Smooth muscle cell (in vitro differentiated cells): Measurements from ENCODE around the gene MAPK1. TPM values are rescaled to one million over a fixed set of nuclear protein-coding genes. Genes with fewer than 3 reads are reported as not detected.
A peak's percentile ranks its signal among the peaks of the same experiment; 100 is the strongest.
"Not testable (repeated sequence)": the region's sequence is repeated elsewhere in the genome, so short reads cannot be mapped to it uniquely, and the experiment has no call there.

Experiments used
- DNase-seq: peaks from one replicate; lab custom pipeline; 2025; ENCODE audit not compliant: unreplicated experiment; lab: John Stamatoyannopoulos, UW
- H2AFZ ChIP-seq: fragments of 200-600 bp; sonication (generic); 2 replicates; pipeline ENCODE4 v1.6.0; 2016; ENCODE audit warnings: antibody characterized with exemption, low read depth, mild to moderate bottlenecking
- H3F3A ChIP-seq: fragments of 200-600 bp; sonication (generic); 2 replicates; pipeline ENCODE4 v1.6.0; 2017; ENCODE audit warnings: antibody characterized with exemption, low read depth
- H3K27ac ChIP-seq: fragments of 200-600 bp; sonication (generic); 2 replicates; pipeline ENCODE4 v1.5.1; 2016; ENCODE audit warnings: low read depth, mild to moderate bottlenecking
- H3K27me3 ChIP-seq: fragments of 200-600 bp; sonication (generic); 2 replicates; pipeline ENCODE4 v1.6.1; 2016; ENCODE audit warnings: low read depth, mild to moderate bottlenecking
- H3K36me3 ChIP-seq: fragments of 200-600 bp; sonication (generic); 2 replicates; pipeline ENCODE4 v1.5.1; 2016; ENCODE audit warnings: low read depth
- H3K4me1 ChIP-seq: fragments of 200-600 bp; sonication (generic); 2 replicates; pipeline ENCODE4 v1.5.1; 2016; ENCODE audit warnings: low read depth
- H3K4me2 ChIP-seq: fragments of 200-600 bp; sonication (generic); 2 replicates; pipeline ENCODE4 v1.6.0; 2016; ENCODE audit warnings: mild to moderate bottlenecking
- H3K4me3 ChIP-seq: fragments of 200-600 bp; sonication (generic); 2 replicates; pipeline ENCODE4 v1.5.1; 2016; ENCODE audit warnings: mild to moderate bottlenecking
- H3K79me2 ChIP-seq: fragments of 200-600 bp; sonication (generic); 2 replicates; pipeline ENCODE4 v1.6.0; 2016; ENCODE audit warnings: low read depth, mild to moderate bottlenecking
- H3K9ac ChIP-seq: fragments of 200-600 bp; sonication (generic); 2 replicates; pipeline ENCODE4 v1.6.0; 2016; ENCODE audit warnings: low read depth
- H3K9me3 ChIP-seq: fragments of 200-600 bp; sonication (generic); replicated peaks from 2 replicates; pipeline ENCODE4 v1.5.1; 2016; ENCODE audit warnings: low read depth
- H4K20me1 ChIP-seq: fragments of 200-600 bp; sonication (generic); 2 replicates; pipeline ENCODE4 v1.6.0; 2016; ENCODE audit warnings: low read depth
- CTCF ChIP-seq: fragments of 200-600 bp; sonication (generic); IDR thresholded peaks from 2 replicates; pipeline ENCODE4 v1.5.1; 2017; ENCODE audit warnings: borderline replicate concordance, mild to moderate bottlenecking, antibody characterized with exemption; ENCODE audit not compliant: insufficient read depth, poor library complexity, severe bottlenecking
- whole genome bisulfite sequencing: methylation state at CpG from one replicate; pipeline ENCODE4 v1.1.7; 2016; ENCODE audit warnings: low lambda C conversion rate; 5-methylcytosine and 5-hydroxymethylcytosine counted together
- polyA plus RNA-seq: library from polyadenylated mRNA; unstranded; fragments of >200 nt; fragmentation: Nextera tagmentation; extraction: Ambion mirVana; gene quantifications from 2 replicates; pipeline ENCODE4 v1.2.1, GENCODE V29; 2016
- total RNA-seq: library from RNA; depleted of rRNA; stranded (reverse); fragments of >200 nt; gene quantifications from 2 replicates; pipeline ENCODE4 v1.2.3, GENCODE V29; 2014

MAPK1 gene
- total and polyA plus RNA-seq, 2 experiments from 2014 or later = 57.1 to 62.3 TPM

- 82% methylated on average over 3 of the region's 3 CpGs for WGBS
- H3K9me3 ChIP-seq = no peaks in the 10 kb centered on the region
- H2AFZ ChIP-seq = no peak overlapping the region
- H3K27me3 ChIP-seq = no peaks in the 10 kb centered on the region
- H3K4me1 ChIP-seq = peaks cover 6% of the 10 kb centered on the region
- H4K20me1 ChIP-seq = peaks cover 100% of the 10 kb centered on the region
- H3K79me2 ChIP-seq = peaks cover 99% of the 10 kb centered on the region
- no peak overlapping the region for H3K4me3 ChIP-seq
- DNase-seq = no peak
- no peak overlapping the region for H3K9ac ChIP-seq
- peaks cover 8% of the 10 kb centered on the region for H3F3A ChIP-seq
- H3K36me3 ChIP-seq = no peaks in the 10 kb centered on the region
- no peak for TF ChIP-seq CTCF
- no peak overlapping the region for H3K4me2 ChIP-seq
- H3K27ac ChIP-seq = no peak overlapping the region
Observed at GRCh38 chr22:21829523-21829922, 37.9 kb downstream of the MAPK1 start.

- H3K4me1 ChIP-seq = peaks cover 14% of the 10 kb centered on the region
- no peak overlapping the region for H2AFZ ChIP-seq
- no peaks in the 10 kb centered on the region for H3K9me3 ChIP-seq
- no peaks in the 10 kb centered on the region for H3K36me3 ChIP-seq
- WGBS = 81% methylated on average over 4 of the region's 4 CpGs
- no peak overlapping the region for H3K9ac ChIP-seq
- TF ChIP-seq CTCF = no peak
- DNase-seq = no peak
- H3K4me3 ChIP-seq = no peak overlapping the region
- H3K4me2 ChIP-seq = no peak overlapping the region
- H3K27me3 ChIP-seq = no peaks in the 10 kb centered on the region
- peaks cover 12% of the 10 kb centered on the region for H3F3A ChIP-seq
- H3K27ac ChIP-seq = no peak overlapping the region
- H3K79me2 ChIP-seq = peaks cover 98% of the 10 kb centered on the region
- H4K20me1 ChIP-seq = peaks cover 100% of the 10 kb centered on the region
Observed at GRCh38 chr22:21828268-21828638, 39.2 kb downstream of the MAPK1 start.

- H3K9ac ChIP-seq = no peak overlapping the region
- H3K4me3 ChIP-seq = no peak overlapping the region
- H3K79me2 ChIP-seq = peaks cover 98% of the 10 kb centered on the region
- H3K9me3 ChIP-seq = no peaks in the 10 kb centered on the region
- 74% methylated on average over 3 of the region's 3 CpGs for WGBS
- peaks cover 14% of the 10 kb centered on the region for H3K4me1 ChIP-seq
- TF ChIP-seq CTCF = no peak
- no peak overlapping the region for H3K27ac ChIP-seq
- no peak for DNase-seq
- no peak overlapping the region for H3K4me2 ChIP-seq
- peaks cover 9% of the 10 kb centered on the region for H3F3A ChIP-seq
- H3K36me3 ChIP-seq = no peaks in the 10 kb centered on the region
- H2AFZ ChIP-seq = no peak overlapping the region
- peaks cover 100% of the 10 kb centered on the region for H4K20me1 ChIP-seq
- no peaks in the 10 kb centered on the region for H3K27me3 ChIP-seq
Observed at GRCh38 chr22:21827628-21828267, 39.7 kb downstream of the MAPK1 start.

GRCh38 chr22:21826204-21826603 is 41.2 kb downstream of the MAPK1 start:
- no peak for TF ChIP-seq CTCF
- 73% methylated on average over 7 of the region's 7 CpGs for WGBS
- Histone ChIP-seq H3K4me2 (peak overlapping the region; percentile 2), H3K79me2 (peaks cover 99% of the 10 kb centered on the region), H3K36me3 (no peaks in the 10 kb centered on the region), H3K4me1 (peaks cover 11% of the 10 kb centered on the region), H3K4me3 (no peak overlapping the region), H4K20me1 (peaks cover 100% of the 10 kb centered on the region), H3K27me3 (no peaks in the 10 kb centered on the region), H3F3A (peaks cover 7% of the 10 kb centered on the region), H3K9ac (no peak overlapping the region), H2AFZ (no peak overlapping the region), H3K9me3 (no peaks in the 10 kb centered on the region), H3K27ac (no peak overlapping the region)
- DNase-seq = no peak

GRCh38 chr22:21824962-21825361 is 42.5 kb downstream of the MAPK1 start:
- WGBS = 97% methylated on average over 7 of the region's 7 CpGs
- Histone ChIP-seq H3K9ac (peak overlapping the region; percentile 26), H4K20me1 (peaks cover 99% of the 10 kb centered on the region), H3K4me1 (peaks cover 11% of the 10 kb centered on the region), H3K27ac (peak overlapping the region; percentile 39), H3K79me2 (peaks cover 97% of the 10 kb centered on the region), H3K4me2 (peak overlapping the region; percentile 69)
- not testable (repeated sequence) for H2AFZ ChIP-seq, H3K27me3 ChIP-seq, H3K4me3 ChIP-seq, H3F3A ChIP-seq, H3K9me3 ChIP-seq, DNase-seq, H3K36me3 ChIP-seq
